Measurements from ENCODE around the gene FGD5. TPM values are rescaled to one million over a fixed set of nuclear protein-coding genes. Genes with fewer than 3 reads are reported as not detected.

FGD5 gene
- total RNA-seq, 4 donors from 2014 or later, result 3.8 to 10.2 (median 7.6) TPM

GRCh38 chr3:14926592-14926991 is 107.8 kb downstream of the FGD5 start:
- intact Hi-C loops (cut with DNase I; ENCODE audit: low total_unique reads), result loop anchor here (10.0 kb wide), 1 partner anchor 252 kb away; the partner anchor contains the start of gene C3orf20
- no peak for DNase-seq (ENCODE audit: low spot score in 2 of 2)
- 75 to 100% methylated on average over 1 of the region's 1 CpG for WGBS, 2 donors
- no peak for TF ChIP-seq CTCF (IDR thresholded peaks at IDR 0.05)
- TF ChIP-seq POLR2A (IDR thresholded peaks at IDR 0.05), result no peak
- H3K4me3 ChIP-seq (ENCODE audit: low read depth, poor library complexity, severe bottlenecking), result no peak overlapping the region

GRCh38 chr3:14927308-14927707 is 108.5 kb downstream of the FGD5 start:
- intact Hi-C loops (cut with DNase I; ENCODE audit: low total_unique reads), result loop anchor here (10.0 kb wide), 1 partner anchor 253 kb away; the partner anchor contains the start of gene C3orf20
- no peak for TF ChIP-seq POLR2A (IDR thresholded peaks at IDR 0.05)
- TF ChIP-seq CTCF (IDR thresholded peaks at IDR 0.05), result no peak
- no peak for DNase-seq (ENCODE audit: low spot score in 2 of 2)
- no peak overlapping the region for H3K4me3 ChIP-seq (ENCODE audit: low read depth, poor library complexity, severe bottlenecking)
- WGBS, 2 donors, result 91 to 92% methylated on average over 5 of the region's 5 CpGs

GRCh38 chr3:14929310-14930074 is 110.7 kb downstream of the FGD5 start:
- no peak for TF ChIP-seq CTCF (IDR thresholded peaks at IDR 0.05)
- no peak for TF ChIP-seq POLR2A (IDR thresholded peaks at IDR 0.05)
- intact Hi-C loops (cut with DNase I; ENCODE audit: low total_unique reads), result loop anchor here (10.0 kb wide), 1 partner anchor 255 kb away; the partner anchor contains the start of gene C3orf20
- no peak overlapping the region for H3K4me3 ChIP-seq (ENCODE audit: low read depth, poor library complexity, severe bottlenecking)
- no peak for DNase-seq (ENCODE audit: low spot score in 2 of 2)
- WGBS, 2 donors, result 79 to 87% methylated on average over 2 of the region's 2 CpGs

- 66 to 75% methylated on average over 7 of the region's 7 CpGs for WGBS, 2 donors
- intact Hi-C loops (cut with DNase I; ENCODE audit: low total_unique reads), result no loop called here
- DNase-seq (ENCODE audit: low spot score in 2 of 2), result no peak
- TF ChIP-seq POLR2A (IDR thresholded peaks at IDR 0.05) (no peak), CTCF (IDR thresholded peaks at IDR 0.05) (no peak)
- no peak overlapping the region for H3K4me3 ChIP-seq (ENCODE audit: low read depth, poor library complexity, severe bottlenecking)
These were observed 115.2 kb downstream of the FGD5 start for GRCh38 chr3:14933820-14934425.

- TF ChIP-seq CTCF (IDR thresholded peaks at IDR 0.05), result no peak
- no peak for TF ChIP-seq POLR2A (IDR thresholded peaks at IDR 0.05)
- DNase-seq (ENCODE audit: low spot score in 2 of 2), result no peak
- intact Hi-C loops (cut with DNase I; ENCODE audit: low total_unique reads), result no loop called here
- 90 to 93% methylated on average over 6 of the region's 6 CpGs for WGBS, 2 donors
- H3K4me3 ChIP-seq (ENCODE audit: low read depth, poor library complexity, severe bottlenecking), result no peak overlapping the region
These were observed 117.0 kb downstream of the FGD5 start for GRCh38 chr3:14935592-14936345.
